Stimulated activated CD8-positive, alpha-beta memory T cell treated with anti-CD3 and anti-CD28 coated beads, Interleukin-7, amount 100 ng/mL, for 1 hour (primary cell): ENCODE results near the gene SGCD.

Source experiments
- DNase-seq, 2 donors: peaks; one replicate each; pipeline ENCODE4 v3.0.0-alpha.2; 2020; ENCODE audit warnings: low read depth in 2 of 2

SGCD gene

DNA sequence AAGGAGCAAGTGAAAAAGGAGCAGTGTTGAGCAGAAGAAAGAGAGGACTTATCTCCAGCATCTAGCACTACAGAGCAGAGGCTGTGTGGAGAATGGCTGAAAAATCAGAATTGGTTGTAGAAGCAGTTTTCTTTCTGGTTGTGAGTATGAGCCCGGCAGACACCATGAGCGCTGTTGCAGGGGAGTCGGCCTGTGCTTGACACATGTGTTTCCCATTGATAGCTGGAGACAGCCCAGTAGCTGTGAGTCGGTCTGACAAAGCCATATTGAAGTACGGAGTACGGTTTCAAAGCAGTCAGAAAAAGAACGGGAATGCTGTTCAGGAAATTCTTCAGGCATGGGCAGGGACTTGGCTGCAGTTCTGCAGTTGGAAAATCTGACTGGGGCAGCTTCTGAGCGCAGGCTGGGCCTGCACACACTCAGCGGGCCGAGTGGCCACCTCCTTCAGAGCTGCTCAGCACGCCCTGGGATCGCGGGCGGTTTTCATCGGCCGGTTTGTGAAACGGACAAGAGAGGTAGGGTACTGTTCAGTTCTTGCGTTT lies at the start of gene SGCD:
Gene SGCD (plus strand): TSS at position 447 of the 542 bp plus-strand sequence.
- no peak for DNase-seq

DNA sequence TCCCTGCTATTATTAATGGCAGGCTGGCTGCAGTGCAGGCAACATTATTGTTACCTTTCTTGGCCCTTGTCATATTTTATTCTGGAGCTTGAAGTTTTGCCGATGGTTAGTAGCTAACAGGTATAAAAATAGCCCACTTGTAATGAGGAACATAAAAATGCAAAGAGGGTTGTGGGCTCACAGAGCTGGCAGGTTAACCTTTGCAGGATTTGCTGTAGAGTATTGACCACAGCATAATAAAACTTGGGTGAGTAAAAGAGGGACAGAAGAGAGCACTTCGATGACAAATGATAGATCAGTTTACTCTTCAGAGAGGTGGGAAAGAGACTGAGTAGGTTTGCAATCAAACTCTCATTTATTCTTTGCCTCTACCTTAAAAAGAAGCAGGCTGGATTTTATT lies 49.7 kb upstream of the SGCD start:
- DNase-seq = no peak

DNA sequence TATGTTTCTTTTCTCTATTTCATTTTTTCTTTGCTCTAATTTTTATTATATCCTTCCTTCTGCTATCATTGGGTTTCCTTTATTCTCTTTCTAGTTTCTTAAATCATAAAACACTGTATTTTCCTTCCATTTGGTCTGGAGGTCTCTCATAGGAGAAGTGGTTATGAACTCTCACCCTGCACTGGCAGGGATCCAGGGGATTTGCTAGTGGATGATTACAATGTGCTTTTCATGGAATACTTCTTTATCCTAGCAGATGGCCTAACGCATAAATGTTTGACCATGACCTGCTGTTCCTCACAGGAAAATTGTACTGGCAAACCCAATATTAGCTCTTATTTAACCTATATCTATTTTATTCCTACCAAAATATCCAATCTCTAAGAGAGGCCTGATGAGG lies 31.5 kb upstream of the SGCD start:
- no peak for DNase-seq

DNA sequence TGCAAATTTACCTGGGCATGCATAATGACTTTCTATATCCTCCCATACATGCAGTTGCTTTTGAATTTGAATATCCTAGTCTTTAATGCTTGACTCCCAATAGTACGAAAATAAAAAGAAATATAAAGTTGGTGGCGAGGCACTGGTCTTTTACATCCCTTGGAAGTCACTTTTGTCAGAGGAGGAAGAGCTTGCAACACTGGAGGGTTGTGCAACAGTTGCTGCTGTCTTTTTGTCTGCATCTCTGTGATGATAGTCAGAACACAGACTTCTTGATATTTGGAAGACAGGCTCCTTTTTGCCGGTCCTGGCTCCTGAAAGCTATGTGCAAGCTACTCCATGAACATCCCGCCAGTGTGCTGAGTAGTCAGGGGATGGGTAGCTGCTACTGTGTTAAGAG lies 16.8 kb upstream of the SGCD start:
- DNase-seq = no peak

DNA sequence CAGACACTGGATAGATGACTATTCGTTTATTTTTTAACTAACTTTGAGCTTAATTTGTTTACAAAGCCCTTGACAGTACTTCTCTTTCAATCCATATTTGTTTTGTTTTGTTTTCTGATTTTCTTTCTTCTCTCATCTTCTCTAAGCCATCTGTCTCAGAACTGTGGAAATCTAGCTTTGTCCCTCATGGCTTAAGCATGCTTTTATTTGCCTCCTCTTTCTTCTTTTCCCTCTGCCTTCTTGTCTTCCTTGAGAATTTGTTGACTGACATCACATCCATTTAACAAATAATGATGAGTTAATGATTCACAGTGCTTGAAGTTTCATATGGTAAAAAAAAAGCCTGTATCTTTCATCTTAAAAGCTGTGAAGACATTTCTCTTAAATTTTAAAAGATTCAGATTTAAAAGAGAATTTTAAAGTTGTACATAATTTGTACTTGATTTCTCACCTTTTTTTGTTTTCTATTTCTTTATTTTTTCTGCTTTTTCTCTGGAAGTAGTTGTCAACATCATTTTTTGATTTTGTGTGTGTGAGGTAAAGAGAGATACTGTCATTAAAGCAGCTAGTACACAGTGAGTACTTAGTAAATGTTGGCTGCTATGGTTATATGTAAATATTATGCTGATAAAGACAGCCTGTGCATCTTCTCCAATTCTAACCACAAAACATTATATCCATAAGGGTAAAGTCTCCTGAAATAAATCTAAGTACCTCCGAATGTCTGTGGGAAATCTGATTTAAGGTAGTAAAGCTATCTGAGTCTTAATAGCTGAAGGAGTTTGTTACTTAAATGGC lies 13.9 kb upstream of the SGCD start:
- DNase-seq = no peak

DNA sequence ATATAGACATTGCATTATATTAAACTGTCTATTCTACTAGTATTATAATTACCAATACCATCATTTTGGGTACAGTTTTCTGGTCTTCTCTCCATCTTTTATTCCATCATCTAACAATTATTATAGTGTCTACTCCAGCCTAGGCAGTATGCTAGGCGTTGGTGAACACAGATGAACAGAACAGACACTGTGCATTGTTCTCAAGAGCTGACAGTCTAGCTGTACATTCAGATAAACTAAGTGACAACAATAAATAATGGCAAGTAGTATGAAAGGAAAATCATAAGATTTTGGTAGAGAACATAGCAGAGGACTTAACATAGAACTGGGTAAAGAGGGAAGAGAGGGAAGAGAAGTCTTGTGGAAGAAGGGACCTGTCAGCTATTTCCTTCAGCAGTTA lies 12.5 kb upstream of the SGCD start:
- DNase-seq = no peak

DNA sequence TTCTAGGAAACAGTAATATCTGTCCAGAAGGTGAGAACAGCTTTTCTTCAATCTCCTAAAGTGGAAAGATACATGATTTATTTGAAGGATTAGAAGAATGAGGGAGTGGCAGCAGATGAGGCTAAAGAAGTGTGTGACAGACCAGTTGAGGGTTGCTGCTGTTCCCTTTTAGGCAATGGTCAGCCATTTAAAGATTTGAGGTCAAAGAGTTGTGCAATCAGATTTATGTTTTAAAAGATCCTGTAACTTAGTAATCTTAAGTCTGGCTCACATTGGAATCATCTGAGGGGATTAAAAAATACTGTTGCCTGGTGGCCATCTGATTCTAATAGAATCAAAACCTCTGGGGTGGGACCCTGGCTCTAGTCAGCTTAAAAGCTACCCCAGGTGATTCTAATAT lies 4.3 kb upstream of the SGCD start:
- DNase-seq = no peak

DNA sequence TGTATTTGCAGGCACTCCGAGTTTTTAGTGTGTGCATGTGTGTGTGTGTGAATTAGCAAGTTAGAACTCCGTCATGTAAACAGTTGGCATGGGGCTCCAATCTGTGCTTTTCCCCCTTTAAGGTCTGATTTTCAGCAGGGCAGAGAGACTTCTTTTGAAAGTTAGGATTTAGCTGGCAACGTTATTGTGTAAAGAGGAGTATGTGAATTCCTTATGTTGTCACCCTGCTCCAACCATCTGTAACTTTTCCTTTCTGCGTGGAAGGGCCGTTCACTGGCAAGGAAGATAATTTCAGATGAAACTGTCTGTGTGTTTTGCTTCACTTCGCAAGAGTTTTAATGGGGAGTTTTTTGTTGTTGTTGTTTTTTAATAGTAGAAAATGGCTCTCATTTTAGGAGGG lies 332 bp downstream of the SGCD start:
- DNase-seq = no peak

DNA sequence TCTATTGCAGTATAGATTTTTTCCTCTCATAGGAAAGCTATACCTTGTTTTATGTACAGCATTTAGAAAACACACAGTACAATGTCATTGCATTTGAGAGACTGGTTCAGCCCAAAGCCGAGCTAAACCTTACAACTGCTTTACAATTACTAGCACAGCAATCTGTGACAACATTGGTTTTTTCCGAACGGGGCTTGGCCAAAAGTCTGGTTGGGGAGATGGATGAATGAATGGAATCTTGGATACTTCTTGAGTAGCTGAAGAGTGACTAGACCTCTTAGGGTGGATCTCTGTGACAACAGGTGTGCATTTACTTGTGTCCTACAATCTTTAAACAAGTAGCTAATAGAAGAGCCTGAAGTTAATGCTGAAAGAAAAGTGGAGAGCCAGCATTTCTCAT lies 1.2 kb downstream of the SGCD start:
- no peak for DNase-seq

DNA sequence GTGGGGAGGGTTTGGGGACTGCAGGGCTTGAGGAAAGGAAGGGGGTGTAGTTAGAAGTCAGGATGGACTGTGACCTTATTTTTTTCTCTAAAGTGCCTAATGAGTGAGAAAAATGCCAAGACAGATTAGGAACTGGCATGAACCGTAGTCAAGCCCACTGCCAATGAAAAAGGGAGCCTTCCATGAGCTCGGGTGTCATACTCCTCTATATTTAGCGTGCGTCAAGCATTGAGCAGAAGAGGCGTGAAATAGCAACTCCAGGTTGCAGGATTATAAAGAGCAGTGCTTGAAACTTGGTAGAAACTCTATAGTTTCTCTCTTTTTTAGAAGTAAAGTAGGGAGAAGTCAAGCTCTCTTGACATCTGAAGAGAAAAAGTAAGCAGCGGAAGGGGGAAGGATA lies 1.8 kb downstream of the SGCD start:
- DNase-seq = no peak

DNA sequence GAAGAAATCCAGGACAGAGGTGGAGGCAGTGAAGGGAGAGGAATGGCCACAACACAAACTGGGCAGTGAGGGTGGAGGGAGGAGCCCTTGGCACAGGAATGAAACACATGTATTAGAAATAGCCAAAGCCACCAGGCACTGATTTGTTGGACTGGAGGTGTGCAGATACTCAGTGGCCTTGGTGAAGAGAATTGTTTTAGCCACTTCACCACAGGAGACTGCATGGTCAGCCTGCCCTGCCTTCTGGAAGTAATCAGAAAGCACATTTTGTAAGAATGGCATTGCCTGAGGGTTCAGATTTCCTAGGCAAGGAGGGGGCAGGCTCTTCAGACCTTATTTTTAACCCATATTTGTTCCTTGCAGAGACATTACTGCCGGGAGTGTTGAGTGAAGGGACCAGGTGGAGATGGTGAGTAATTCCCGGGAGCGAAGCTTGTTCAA lies 2.2 kb downstream of the SGCD start:
- no peak for DNase-seq

DNA sequence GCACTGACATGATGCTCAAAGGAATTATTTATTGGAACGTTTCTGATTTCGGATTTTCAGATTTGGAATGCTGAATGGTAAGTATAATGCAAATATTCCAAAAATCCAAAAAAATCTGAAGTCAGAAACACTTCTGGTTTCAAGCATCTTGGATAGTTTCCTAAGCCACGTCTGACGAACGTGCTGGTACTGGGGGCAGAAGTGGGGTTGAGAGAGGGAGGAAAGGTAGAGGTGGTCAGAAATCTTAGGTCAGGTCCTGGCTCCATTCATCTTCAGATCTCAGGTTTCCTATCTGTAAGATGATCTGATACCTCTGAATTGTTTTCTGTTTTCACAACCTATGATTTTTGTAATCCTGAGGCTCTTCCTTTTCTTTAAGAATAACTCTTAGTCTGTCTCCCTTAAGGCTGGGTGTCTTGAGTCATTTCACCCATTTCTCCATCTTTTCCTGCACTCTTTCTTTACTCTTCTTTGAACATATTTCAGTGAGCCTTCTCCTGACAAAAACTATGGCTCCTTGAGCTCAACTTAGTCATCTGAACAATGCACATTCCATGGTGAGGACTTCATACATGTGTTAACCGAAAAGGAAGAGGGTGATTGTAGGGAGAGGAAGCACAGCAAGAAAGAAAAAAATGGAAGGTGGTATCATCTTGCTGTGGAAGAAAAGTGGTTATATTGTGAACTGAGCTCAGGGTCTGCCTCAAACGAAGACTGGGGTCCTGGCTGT lies 3.3 kb downstream of the SGCD start:
- no peak for DNase-seq

DNA sequence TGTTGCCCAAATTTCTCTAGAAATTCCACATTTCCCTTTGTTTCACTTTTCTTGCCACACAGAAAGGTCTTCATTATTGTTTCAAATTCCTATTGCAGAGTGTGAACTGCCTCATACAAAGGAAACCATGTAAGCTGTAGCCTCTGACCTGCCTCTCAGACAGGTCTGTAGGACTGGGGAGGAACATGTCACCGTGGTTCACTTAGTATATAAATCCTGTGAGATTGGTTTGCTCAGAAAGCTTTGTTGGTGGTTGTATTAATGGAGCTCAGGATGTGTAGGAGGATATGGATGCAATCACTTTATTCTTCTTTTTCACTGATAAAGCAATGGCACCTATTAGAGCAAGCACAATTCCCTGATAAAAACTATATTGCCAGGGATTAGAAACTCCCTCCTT lies 4.2 kb downstream of the SGCD start:
- no peak for DNase-seq

DNA sequence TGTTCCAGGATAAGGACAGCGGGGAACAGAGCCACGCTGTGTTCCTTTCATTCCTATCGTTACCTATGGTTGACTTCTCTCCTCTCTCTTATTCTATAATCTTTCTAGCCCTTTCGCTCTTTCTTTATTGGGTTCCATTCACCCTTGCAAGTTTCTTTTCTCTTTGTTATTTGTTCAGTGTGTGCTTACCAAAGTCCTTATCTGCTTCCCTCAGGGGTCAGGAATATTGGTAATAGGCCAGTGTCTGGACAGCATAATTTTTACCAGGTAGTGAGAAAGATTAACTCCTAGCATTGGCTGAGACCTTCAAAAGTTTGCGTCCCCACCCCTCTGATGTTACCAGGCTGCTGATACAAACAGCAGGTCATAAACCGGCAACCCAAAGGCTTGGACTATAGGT lies 4.9 kb downstream of the SGCD start:
- DNase-seq = no peak

DNA sequence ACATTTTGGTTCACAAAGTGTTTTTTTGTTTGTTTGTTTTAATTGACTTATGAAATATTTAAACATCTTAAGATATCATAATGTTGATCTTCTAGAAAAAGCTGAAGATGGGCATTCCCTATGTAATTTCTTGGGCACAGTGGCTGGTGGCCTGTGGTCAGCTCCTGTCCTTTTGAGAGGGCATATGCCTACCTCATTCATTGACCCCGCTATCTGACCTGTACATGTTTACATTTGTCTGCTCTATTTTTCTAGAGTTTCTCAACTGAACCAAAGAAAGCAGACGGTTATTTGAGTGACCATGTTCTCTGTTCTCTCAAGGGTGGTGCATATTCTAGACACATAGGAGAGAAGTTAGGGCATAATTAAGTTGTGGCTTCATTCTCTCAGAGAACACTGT lies 5.3 kb downstream of the SGCD start:
- no peak for DNase-seq

DNA sequence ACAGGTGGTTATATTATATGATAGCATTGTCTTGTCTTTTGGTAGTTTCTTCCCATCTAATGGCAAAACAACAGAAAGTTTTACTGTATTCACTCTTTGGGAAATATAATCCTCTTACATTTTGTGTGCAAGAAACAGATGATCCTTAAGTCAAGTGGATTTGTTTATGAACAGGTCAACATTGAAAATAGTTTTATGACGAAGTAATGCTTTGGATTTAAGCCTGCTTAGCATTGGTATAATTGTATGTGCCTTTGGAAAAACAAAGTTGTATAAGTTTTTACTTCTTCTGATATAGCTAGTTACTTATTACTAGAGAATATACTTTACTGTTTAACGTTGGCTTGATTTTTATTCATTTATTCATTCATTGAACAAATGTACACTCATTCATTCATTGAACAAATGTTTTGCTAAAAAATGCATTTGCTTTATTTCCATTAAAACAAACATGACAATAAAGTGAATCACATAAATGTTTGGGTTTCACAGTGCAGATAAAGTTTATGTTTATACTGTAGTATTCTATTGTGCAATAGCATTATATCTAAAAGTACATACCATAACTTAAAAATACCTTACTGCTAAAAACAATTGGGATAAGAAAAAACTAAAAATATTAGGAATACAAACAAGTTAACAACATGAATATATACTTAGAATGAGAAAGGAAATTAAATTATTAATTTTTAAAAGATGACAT lies 12.3 kb downstream of the SGCD start:
- no peak for DNase-seq

DNA sequence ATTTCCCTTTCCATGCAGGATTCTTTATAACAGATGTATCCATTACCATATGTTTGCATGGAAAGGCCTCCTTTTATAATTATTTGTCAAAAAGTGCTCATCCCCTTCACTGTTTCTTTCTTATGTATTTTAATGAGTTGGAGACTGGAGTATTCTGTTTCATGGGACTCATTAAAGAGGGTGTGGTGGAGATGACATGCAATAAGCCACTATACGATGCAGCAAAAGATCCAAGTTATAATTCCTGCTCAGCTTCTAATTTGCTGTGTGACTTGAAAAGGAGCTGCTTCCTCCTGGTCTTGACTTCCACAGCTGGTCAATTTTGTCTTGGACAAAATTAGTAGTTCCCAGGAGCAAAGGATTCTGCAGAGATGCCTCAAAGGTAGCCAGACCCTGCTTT lies 13.9 kb downstream of the SGCD start:
- no peak for DNase-seq

DNA sequence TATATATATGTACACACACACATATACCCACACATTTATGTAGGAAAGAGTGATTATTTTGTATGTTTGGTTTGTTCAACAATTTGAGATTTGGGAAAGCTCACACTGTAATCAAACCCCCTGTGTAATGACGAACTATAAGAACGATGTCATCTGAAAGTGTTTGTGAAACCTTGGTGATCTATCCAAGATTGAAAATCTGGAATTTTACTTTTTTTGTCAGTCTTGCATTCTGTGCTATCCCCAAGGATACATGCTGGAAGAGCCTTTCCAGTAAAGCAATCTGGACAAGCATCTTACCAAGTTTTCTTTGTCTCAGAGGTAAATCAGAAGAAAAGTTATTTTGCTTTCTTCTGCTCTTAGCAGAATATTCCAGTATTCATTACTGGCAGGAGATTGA lies 23.3 kb downstream of the SGCD start:
- no peak for DNase-seq

DNA sequence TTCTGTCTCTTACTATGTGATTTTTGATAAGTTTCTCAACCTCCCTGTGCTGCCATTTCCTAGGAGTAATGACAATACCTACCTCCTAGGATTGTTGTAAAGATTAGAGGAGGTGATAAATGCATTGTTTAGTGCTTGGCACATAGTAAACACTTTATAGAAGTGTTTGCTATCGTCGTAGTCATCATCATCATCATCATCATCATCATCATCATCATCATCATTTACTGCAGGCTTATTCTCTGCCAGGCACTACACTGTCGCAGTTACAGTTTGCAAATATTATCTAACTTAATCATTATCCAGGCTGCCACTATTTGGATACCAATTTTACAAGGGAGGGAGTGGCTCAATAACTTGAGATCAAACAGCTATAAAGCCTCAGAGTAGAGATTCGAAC lies 24.5 kb downstream of the SGCD start:
- DNase-seq = no peak

DNA sequence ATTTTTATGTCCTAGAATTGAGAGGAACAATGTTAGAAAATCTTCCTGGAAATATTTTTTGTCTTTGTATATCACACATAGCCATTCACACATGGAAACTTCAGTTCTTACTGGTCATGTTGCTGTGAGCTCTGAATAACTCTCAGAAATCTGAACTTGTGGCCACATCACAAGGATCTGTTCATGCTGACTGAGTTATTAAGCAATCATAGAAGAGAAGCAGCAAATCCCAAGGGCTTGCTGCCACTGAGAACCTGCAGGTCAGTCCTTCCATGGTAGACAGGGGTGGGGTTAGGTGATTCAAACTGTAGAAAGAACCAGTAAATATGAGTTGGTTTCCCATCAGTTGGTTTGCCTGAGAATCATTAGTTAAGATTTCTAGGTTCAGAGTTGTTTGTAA lies 27.6 kb downstream of the SGCD start:
- DNase-seq = no peak

DNA sequence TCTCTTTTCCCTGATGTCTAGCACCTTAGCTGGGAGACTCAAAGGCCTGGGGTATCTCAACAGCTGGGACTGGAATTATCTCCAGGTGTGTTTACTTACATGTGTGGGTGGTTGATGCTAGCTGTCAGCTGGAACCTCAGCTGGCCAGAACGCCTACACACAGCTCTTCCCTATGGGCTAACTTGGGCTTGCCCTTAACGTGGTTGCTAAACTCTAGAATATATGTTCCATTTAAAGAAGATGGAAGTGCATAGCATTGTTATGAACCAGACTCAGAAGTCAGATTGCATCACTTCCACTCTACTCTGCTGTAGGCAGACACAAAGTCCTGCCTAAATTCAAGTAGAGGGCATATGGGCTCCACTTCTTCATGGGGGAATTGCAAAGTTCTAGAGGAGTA lies 29.3 kb downstream of the SGCD start:
- no peak for DNase-seq

DNA sequence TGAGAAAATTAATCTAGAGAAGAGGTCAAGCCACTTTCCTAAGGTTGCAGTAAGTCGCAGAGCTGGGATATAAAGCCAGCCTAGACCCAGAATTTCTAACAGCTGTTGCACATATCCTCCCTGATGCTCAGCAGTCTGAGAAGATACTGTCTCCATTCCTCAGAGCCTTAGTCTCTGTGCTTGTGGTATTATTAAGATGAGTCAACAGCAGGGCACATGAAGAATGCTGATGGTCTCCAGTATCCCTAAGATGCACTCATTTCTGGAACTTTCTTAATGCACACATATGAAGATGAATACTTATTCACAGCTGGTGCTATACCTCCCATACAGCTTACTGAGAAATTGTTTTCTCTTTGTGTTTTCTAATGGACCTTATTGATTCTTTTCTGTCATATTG lies 32.5 kb downstream of the SGCD start:
- DNase-seq = no peak
